HG03103 (cell line): ENCODE measurements around the gene TATDN3.
"Not testable (repeated sequence)": the region's sequence is repeated elsewhere in the genome, so short reads cannot be mapped to it uniquely, and the experiment has no call there.

Experiments
- ATAC-seq: cut with Tn5 transposase; IDR thresholded peaks from one replicate; pipeline ENCODE4 v1.9.1; 2021; ENCODE audit warnings: low read depth; ENCODE audit not compliant: unreplicated experiment

The TATDN3 gene

DNA sequence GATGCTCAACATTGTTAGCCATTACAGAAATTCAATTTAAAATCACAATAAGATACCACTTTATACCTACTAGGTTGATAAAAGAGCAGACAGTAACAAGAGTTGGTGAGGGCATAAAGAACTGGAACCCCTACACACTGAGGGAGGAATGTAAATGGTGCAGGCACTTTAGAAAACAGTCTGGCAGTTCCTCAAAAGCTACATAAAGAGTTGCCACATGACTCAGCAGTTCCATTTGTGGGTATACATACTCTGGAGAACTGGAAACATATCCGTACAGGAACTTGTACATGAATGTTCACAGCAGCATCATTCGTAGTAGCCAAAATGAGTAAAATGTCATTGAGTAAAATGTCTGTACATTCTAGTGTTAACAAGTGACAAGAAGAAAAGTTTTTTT, 17.1 kb upstream of the TATDN3 start:
- ATAC-seq, result no peak

DNA sequence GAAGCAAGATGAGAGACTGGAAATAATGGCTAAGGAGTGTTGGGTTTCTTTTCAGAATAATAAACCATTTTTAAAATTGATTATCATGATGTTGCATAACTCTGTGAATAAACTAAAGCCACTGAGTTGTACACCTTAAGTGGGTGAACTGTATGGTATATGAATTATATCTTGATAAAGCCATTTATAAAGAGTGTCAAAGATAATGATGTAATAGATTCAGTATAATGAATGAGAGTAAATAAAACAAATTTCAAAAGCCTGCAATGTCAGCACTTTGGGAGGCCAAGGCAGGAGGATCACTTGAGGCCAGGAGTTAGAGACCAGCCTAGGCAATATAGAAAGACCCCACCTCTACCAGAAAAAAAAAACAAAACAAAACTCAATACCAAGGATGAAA, 16.5 kb upstream of the TATDN3 start:
- ATAC-seq, result no peak

DNA sequence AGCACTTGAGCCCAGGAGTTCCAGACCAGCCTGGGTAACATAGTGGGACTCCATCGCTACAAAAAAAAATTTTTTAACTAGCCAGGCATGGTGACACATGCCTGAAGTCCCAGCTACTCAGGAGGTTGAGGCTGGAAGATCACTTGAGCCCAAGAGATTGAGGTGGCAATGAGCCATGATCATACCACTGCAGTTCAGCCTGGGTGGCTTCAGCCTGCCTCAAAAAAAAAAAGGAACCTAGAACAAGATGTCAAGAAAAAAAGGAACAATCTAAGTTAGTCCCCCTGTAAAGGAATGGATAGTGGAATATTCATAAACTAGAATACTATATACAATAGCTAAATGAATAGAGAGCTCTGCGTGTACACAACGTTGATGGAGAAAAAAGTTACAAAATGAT, 14.5 kb upstream of the TATDN3 start:
- ATAC-seq, result no peak

DNA sequence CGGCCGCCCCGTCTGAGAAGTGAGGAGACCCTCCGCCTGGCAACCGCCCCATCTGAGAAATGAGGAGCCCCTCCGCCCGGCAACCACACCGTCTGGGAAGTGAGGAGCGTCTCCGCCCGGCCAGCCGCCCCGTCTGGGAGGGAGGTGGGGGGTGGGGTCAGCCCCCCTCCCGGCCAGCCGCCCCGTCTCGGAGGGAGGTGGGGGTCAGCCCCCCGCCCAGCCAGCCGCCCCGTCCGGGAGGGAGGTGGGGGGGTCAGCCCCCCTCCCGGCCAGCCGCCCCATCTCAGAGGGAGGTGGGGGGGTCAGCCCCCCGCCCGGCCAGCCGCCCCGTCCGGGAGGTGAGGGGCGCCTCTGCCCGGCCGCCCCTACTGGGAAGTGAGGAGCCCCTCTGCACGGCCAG, 12.6 kb upstream of the TATDN3 start:
- not testable (repeated sequence) for ATAC-seq

DNA sequence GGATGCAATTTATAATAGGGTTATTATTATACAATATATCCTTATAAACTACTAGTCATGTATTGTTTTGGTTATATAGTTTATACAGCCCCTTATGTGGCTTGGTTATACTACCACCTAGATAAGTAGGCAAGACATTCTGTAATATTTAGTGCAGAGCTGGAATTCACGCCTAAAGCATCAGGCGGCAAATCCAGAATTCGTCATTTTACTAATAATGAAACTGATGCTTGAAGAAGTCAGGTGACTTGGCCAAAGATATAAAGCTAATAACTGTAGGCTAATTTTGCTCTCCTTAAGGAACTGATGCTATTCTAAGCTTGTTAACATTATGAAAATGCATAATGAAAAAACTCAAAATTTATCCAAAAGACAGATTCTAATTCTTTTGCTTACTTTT, 10.9 kb upstream of the TATDN3 start:
- ATAC-seq, result no peak

DNA sequence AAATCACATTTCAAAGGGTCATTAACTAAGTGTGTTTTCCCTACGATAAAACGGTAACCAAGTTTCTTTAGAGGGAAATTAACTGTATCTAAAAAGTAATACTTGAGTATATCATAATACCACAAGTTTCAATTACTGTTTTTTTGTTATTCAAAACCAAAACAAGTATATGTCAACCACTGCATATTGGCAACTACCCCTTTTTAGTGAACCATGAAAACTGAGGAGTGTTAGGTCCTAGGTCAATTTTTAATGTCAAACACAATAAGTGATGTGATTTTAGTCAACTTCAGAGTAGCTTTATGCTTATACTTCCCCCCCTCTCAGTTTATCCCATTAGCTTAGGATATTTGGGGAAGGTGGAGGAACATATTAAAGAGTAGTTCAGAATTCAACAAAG, 10.5 kb upstream of the TATDN3 start:
- no peak for ATAC-seq

DNA sequence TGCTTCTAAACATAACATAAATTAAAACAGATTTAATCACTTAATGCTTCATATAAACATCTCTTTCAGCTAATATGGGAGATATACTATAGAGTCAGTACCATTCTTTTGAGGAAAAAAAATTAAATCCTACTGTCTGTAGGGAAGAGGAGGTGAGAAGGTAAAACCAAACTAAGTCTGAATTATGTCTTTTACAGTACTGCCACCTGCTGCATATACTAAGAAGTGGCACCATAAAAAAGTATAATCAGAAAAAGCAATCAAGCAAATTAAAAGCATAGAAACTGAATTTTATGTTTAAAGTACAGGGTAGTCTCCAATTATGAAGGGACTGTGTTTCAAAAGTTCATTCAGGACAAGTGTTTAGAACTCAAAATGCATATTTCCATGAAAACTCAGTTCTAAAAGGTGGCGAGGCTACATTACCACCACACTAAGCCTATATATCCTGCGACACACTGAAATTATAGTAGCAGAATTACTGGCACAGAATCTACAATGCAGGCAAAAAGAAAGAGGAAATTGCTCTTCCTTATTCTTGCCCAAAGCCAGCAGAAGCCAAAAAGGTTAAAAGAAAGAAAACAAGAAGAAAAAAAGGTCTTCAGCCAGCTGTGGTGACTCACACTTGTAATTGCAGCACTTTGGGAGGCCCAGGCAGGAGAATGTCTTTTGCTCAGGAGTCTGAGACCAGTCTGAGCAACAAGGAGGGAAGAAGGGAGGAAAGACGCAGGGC, 9.1 kb upstream of the TATDN3 start:
- ATAC-seq, result no peak

DNA sequence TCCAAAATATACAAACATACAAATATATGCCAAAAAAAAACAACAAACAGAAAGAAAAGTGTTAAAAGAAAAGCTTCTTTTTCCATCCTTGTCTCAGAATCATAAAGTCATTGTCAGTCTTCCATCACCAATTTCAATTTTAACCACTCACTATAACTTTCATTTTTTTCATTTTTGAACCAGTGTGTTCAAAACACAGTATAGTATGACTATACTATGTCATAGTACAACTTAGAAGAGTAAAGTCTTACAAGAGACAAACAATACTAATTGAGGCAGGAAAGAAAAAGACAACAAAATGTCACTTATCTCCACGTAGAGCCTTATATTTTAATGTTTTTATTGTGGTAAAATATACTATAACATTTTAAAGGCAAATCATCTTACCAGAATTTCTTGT, 7.7 kb upstream of the TATDN3 start:
- ATAC-seq, result no peak

DNA sequence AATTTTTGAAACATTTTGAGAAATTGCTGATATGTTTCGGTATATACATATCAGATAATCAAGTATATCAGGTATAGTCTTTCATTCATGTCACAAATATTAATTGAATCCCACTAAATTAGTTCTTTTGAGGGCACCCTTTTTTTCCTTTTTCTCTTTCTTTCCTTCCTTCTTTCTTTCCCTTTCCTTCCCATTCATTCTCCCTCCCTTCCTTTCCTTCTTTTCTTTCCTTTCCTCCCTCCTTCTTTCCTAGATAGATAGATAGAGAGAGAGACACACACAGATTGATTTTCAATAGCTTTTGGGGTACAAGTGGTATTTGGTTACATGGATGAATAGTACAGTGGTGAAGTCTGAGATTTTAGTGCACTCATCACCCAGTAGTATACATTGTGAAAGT, 5.8 kb upstream of the TATDN3 start:
- no peak for ATAC-seq

DNA sequence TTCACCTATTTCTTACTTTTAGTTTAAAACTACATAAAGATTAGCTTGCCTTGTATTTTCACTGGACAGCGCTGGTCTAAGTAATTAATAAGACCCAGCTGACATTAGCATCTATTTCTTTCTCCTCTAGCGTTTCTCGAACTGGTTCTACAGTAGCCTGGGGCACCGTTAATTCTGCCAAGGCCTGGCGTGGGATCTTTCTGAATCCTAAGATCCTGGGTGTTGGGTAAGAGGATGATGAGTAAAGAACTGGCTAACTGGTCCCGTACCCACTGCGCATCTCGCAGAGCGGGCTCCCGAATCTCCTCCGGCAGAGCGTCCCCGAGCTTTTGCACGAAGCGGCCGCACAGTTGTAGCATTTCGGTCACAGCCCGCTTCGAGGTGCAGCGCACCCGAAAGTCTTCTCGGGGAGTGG, 426 bp upstream of the TATDN3 start:
- ATAC-seq, result peak; percentile 13

DNA sequence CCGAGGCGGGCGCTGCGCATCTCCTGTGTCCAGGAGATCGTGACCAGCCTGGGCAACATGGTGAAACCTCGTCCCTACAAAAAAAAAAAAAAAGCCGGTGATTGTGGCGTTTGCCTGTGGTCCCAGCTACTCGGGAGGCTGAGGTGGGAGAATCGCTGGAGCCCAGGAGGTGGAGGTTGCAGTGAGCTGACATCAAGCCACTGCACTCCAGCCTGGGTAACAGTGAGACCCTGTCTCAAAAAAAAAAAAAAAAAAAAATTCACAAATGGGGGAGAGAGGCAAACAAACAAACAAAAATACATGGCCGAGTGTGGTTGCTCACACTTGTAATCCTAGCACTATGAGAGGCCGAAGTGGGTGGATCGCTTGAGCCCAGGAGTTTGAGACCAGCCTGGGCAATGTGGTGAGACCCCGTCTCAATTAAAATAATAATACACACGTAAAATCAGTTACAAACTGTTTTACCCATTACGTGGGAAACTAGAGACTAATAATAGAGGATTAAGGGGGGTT, 758 bp downstream of the TATDN3 start:
- no peak for ATAC-seq

DNA sequence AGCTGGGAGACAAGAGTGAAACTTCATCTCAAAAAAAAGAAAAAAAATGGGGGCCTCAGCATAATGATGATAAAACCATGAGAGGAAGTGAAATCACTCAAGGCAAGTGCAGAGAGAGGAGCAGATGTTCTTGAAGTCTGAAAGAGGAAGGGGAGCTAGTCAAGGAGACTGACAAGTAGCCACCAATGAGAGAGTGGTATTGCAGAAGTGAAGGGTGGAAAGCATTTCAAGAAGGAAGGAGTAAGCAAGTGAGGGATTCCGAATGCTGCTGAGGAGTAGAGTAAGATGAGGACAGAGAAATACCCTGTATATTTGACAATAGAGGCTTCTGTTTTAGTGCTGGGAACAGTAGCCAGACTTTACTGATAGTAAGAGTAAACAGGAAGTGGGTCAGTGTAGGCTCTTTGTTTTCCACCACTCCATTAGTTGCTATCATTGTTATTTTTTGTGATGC, 2.9 kb downstream of the TATDN3 start:
- peak; percentile 81 for ATAC-seq

DNA sequence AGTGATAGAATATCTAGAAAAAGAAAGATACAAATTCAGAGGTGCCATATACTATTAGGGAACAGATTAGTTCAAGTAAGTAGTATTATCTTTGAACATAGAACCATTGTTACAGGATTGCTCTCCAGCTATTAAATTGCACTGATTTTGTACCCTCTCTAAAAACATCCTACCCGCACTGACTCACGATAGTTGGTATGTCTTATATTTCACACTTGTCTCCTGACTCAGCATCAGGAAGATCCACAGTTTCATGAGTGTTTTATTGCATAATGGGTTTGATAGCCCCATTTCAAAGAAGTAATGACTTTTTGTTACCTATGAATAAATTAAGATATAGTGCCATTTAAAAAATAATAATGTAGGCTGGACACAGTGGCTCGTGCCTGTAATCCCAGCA, 6.0 kb downstream of the TATDN3 start:
- ATAC-seq, result no peak

DNA sequence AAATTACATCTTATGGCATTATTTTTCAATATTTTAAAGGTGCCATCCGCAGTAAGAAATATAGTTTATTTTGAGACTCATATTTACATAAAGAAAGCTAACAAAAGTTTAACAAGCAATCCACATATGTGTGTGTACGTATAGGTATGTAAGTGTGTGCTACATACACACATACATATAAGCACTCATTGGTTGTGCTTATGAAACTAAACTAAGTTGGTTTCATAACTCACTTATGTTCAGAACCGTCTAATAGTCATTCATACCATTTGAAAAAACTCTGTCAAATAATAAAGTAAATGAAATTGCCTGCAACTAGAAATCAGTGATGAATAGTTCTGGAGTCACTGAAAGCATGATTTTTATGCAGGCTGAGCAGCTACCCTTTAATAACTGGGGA, 14.1 kb downstream of the TATDN3 start:
- no peak for ATAC-seq

DNA sequence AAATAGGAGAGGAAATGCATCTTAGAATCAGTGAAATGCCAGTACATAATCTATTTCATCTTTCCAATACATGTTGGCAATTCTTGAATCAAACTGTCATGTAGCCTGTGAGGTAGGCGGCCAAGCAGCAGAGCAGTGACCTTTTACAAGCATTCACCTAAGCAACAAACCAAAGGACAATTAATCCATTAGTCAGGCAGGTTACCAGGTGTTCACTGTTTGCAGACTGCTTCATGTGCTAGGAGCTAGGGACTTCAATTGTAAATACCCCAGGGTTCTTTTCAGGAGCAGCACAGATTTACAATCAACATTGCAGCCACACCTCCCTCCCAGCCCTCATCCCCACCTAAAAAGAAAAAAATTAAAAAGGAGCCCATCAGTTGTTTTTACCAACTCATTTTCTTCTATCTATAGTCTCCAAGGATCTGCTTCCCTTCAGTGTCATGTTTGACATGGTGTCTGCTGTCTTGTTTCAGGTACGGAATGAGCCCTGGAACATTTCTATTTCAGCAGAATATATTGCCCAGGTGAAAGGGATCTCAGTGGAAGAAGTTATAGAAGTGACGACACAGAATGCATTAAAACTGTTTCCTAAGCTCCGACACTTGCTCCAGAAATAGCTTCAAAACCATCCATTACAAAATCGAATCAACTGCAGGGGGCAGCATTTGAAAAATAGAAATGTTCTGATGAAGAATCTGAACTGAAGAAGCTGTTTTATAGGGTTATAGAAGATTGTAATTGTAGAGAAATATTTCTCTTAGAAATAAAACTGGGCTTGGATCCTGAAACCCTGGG, 23.0 kb downstream of the TATDN3 start:
- ATAC-seq, result no peak

DNA sequence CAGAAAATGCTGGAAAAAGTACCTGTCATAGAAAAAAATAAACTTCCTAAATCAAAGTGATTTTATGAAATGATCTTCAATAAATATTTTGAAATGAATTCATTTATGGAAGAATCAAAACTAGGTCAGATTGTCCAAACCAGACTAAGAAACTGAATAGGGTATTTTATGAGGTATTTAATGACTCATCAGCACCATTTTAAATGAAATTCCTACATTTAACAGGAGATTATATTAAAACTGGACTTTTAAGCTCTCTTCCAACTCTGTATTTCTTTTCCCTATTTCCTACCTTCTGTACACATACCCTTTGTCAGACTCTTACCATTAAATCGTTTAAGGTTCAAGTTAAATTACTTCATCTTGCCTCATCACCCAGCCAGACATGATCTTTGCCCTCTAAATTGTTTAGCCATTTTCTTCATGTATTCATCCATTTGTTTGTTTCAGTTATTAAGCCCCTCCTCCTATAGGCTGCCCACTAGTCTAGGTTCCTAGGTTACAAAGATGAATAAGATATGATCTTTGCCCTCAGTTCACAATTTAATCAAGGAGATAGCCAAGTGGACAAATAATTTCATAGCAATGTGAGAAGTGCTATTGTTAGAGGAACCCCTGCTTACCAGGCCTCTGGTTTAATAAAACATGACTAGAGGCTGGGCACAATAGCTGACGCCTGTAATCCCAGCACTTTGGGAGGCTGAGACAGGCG, 25.0 kb downstream of the TATDN3 start:
- ATAC-seq, result no peak

DNA sequence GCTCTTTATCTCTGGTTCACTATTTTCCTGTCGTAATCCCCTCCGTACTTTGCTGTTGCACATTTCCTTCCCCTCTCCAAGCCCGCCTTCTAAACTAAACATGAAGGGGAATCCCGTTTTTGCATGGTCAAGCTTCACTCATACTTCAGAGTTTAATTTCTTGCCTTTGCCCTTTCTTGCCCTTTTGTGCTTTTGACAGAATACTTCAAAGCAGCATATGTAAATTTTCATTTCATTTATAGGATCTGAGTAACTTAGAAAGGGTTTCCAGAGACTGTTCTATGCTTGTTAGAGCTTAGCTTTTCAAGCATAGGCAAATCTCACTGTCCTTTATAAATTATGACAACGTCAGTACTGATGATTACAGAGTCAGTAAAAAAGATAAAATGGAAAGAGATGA, 28.0 kb downstream of the TATDN3 start:
- peak; percentile 53 for ATAC-seq

DNA sequence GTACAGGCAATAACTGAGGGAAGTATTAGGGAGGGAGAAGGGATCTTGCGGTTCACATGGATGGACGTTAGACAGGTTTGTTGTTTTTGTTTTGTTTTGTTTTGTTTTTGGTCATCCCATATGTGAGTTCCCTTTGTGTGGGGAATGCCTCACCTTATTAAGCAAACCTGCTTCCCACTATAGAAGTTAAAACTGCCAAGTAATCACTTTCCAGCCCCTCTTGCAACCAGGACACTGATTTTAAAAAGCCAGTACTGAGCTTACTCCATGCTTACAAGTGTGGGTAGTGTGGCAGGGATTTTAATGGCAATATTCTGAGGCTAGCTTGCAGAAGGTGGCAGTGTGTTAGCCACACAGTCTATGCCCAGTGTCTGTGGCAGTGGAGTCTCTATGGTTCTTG, 29.3 kb downstream of the TATDN3 start:
- ATAC-seq, result no peak

DNA sequence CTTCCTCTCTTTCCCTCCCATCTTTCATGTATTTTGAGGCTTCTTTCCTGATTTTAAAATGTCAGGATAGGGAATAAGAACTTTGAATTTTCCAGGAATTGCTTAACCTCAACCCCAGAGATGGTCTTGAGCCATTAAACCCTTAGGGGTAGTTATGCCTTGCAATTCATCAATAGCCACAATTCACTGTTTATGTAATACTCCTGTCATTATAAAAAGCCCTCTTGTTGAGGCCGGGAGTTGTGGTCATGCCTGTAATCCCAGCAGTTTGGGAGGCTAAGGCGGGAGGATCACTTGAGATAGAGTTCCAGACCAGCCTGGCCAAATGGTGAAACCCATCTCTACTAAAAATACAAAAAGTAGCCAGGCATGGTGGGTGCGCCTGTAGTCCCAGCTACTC, 31.3 kb downstream of the TATDN3 start:
- ATAC-seq, result no peak

DNA sequence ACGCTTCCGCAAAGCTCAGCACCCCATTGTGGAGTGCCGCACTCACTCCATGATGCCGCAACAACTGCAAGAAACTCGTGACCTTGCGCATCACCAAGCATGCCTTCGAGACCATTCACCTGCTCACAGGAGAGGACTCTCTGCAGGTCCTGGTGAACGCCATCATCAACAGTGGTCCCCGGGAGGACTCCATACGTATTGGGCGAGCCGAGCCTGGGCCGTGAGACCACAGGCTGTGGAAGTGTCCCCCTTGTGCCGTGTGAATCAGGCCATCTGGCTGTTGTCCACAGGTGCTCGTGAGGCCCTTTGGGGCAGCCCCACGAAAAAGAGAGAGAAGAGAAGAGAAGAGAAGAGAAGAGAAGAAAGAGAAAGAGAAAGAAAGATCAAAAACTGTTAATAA, 32.5 kb downstream of the TATDN3 start:
- ATAC-seq, result no peak

DNA sequence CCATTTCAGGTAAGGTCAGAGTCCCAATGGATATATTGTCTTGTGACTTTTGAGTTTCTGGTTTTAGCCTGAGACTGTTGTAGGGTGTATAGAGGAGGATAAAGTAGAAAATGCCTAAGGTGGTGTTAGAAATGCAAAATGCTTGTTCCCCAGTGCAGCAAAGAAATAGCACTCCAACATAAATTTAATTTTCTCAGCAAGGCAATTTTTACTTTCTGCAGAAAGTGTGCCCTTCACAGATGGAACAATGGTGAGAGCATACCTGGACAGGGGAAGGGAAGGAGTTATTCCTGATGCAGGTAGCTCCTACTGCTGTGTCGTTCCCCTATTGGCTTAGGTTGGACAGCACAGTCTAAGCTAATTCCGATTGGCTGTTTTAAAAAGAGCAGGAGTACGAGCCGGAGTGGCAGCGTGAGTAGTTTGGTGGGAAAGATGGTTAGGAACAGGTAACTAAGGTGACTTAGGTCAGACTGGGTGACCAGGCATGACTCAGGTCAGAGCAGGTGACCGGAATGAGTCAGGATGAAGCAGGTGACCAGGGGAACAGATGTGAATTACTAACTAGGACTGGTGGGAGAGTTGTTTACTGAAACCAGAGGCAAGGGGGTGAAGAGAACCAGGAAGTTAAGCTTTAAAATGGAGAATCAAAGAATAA, 34.2 kb downstream of the TATDN3 start:
- no peak for ATAC-seq
